Smooth muscle cell of the brain vasculature (primary cell): ENCODE results near the gene AKIRIN2.

Experiments
- DNase-seq: peaks from one replicate; pipeline ENCODE4 v3.0.0-alpha.2; 2012; ENCODE audit warnings: low read depth, low spot score

AKIRIN2 gene

DNA sequence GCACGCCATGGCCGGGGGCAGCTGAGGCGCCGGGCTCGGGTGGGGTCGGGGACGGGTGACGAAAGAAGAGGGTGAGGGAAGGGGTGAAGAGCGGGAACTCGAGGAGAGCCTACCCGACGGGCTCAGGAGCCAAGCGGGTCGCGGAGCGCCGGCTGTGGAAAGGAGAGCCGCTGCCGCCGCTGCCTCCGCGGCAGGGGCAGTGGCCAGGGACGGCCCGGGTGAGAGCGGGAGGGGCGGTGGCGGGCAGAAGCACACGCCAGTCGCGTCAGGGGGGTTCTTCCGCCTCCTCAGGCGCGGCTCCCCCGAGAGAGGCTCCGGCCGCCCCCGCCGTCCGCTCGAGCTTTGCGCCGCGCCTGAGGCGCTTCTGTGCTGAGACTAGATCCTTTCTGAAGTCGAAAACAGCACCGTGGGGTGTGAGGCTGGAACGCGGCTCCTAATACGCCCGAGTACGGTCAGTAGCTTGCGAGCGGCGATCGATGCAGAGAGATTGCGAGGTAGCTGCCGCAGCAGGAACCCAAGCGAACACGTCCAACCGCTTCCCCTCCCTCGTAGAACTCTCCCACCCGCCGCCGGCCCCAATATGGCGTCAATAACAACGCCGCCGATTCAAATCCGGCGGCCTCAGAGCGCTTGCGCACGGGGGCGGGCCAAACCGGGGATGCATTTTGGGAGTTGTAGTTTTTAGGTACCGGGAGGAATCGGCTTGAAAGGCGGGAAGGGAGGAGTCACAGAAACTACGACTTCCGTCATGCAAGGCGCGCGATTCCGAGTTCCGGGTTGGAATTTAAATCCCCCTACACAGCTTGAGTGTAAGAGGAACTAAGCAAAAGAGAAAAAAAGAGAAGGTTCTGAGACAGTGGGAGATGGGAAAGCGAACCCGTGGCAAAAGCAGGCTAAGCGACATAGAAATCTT lies at the start of gene AKIRIN2:
Gene AKIRIN2 (minus strand): TSS at position 558 of the 913 bp plus-strand sequence. CDS start 549 bp downstream, at position 9.
- DNase-seq: peak; percentile 99

GRCh38 chr6:87747646-87748045 lies 45.6 kb upstream of the AKIRIN2 start:
- no peak for DNase-seq

DNA sequence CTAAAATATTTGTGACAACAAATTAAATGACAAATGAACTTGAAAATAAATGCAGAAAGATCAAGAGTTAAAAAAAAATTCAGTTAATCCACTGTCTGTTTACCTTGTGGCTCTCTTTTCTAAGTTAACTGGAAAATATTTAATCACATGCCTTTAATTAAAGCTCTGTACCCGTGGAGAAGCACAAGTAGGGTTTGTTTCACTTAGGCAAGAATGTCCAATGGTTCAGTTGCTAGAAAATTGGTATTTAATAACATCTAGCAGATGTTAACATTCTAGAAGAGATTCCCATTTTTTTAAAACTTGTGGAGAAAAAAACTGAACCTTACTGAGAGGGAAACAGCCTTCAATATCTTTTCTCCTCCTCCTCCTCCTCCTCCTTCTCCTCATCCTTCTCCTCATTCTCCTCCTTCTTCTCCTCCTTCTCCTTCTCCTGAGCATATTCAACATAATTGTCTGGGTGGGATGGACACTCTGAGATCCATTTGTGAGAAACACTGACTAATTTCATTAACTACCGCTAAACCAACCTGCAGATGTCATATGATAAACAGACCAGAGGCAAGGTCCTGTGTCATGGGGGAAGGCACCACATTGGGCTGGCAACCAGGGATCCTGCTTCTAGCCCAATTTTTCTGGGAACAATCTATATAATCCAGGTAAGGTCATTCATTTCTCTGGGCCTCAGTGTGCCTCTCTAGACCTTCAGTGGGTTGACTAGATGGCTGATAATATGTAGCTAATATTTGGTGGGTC lies 44.1 kb upstream of the AKIRIN2 start:
- no peak for DNase-seq

- DNase-seq: no peak
Measured at GRCh38 chr6:87743454-87743853, 41.4 kb upstream of the AKIRIN2 start.

DNA sequence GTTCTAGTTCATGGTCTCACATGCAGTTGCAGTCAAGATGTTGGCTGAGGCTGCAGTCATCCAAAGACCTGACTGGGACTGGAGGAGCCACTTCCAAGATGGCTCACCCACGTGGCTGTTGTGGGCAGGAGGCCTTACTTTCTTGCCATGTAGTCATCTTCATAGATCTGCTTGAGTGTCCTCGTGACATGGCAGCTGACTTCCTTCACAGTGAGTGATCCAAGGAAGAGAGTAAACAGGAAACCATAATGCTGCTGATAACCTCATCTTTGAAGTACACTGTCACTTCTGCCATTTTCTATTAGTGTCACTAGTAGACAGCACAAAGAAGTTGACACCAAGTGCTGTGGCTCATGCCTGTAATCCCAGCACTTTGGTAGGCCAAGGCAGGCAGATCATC lies 40.1 kb upstream of the AKIRIN2 start:
- no peak for DNase-seq

DNA sequence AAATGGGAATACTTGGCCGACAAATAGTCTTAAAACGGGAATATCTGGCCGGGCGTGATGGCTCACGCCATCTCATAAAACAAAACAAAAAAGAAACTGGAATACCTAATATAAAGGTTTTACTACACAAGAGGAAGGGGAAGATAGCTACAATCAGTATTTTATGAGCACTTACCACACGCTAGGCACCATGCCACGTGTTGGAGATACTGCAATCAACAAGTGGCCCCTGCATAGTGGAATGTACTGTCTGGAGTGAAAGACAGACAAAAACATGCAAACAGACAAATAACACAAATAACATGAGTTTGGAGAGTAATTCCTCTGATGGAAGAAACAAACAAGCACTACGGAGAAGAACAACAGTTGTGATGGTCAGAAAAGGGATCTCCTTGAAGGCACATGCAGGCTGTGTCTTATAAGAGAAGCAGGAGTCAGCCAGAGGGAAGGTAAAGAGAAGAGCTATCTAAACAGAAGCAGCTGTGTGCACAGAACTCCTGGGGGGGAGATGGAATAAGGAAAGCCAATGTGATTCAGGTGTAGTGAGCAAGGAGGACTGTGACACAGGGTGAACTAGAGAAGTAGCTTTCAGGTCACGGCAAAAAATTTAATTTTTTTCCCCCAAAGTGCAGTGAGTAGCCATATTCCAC lies 39.1 kb upstream of the AKIRIN2 start:
- DNase-seq: no peak

GRCh38 chr6:87738744-87739143 lies 36.7 kb upstream of the AKIRIN2 start:
- DNase-seq: no peak

- DNase-seq: no peak
Measured at GRCh38 chr6:87738000-87738399, 36.0 kb upstream of the AKIRIN2 start.

DNA sequence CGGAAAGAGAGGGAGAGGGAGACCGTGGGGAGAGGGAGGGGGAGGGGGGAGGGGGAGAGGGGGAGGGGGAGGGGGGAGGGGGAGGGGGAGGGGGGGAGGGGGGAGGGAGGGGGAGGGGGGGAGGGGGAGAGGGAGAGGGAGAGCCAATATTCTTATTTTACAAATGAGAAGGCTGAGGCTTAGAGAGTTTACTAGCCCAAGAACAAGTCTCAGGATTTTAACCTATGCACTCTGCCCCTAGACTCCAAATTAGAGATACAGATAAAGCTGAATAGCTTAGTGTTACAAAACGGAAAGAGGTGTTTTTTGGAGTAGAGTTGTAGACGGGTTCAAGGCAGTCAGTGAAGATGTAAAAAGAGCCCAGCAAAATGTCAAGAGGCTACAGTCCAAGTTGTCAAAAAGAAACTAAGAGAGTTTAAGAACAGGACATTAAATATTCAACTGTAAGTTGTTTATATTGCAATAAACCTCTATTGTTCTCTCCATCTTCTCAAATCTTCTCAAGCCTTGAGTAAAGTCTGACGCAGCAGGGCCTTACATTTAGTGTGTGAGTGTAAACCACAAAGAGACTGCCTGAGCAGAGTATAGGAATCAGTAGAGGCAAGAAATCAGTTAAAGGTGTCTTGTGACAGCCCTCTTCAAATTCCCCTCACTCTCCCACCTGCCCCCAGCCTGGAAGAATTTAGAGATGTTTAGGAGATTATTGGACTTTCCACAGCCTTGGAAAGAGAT lies 34.9 kb upstream of the AKIRIN2 start:
- no peak for DNase-seq

GRCh38 chr6:87731818-87732661 lies 30.0 kb upstream of the AKIRIN2 start:
- DNase-seq: peak; percentile 74

- DNase-seq: no peak
Measured at GRCh38 chr6:87731080-87731479, 29.0 kb upstream of the AKIRIN2 start.

DNA sequence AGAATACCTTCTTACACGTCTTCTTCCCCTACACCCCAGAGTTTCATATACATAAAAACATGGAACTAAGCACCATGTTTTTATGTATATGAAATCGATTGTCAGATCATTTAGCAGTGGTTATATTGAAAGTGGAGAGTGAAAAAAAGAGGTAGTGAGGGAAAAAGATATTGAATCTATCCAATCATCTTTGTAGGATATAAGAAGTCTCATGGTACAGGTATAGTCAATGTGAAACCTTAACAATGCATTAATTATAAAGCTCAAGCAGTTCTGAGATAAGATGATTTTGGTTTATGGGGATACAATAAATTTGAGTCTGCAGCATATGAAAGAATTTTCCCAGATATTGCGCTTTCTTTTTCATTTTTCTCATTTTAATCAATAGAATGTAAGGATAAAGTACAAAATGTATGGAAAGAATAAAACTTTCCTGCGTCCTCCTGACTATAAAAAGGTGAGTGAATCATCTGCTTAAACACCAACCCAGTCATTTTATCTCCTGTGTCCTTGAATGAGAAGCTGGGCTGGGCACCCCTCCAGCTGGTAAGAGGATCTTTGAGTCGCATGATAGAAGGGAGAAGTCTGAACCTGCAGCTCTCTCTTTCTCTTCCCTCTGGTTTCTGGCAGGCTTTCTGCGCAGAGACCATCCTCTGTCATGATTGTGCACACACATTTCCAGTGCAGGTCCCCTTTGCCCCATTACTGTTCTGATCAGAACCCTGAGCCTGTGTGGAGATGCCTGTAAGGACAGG lies 28.1 kb upstream of the AKIRIN2 start:
- no peak for DNase-seq

DNA sequence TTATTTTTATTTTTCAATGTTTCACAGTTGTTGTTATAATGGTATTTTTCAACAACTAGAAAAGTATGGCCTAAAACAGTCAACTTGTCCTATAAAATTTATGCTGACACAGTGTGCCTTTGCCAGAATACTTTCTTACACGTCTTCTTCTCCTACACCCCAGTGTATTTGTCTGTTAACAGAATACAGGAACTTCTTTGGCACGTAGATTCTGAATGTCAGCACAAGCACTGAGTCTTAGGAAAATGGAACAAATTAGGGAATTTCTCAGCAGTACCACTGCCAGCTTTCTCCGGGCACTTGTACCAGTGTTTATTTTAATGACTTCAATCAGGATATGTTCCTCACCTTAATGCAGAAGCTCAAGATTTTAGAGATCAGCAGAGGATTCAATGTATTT lies 26.7 kb upstream of the AKIRIN2 start:
- DNase-seq: no peak

DNA sequence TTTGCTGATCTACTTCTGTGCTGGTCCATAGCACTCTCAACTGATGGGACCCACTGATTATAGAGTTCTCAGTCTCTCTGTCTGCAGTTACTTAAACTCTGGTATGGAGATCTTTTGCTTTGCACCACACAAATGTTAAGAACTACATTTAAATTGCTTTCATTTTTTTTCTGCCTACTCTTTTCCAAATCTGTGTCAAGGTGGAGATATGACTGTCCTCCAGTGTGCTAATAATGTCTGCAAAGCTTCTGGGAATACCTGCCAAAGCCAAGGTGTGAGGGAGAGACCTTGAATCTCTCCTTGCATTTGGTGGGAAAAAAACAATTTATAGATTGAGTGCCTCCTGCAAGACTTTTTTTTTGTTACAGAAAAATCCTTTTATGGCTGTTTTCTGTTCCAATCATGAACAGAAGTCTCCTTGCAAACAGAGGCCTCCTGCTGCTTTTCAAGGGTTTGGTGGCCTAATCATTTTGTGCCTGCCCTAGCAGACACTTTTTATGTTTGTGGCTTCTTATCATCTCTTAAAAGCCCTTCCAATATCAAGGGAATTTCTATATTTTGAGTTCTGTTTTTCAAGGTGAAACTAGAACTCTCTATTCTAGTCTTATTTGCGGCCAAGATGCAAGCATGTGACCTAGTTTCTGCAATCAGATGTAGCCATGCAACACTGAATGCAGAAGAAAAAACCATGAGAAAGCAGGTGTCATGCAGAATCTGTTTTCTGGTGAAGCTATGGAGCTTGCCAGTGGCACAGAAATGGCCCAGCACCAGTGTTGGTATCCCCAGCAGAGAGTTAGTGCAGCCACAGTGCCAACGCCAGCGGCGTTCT lies 23.2 kb upstream of the AKIRIN2 start:
- no peak for DNase-seq

DNA sequence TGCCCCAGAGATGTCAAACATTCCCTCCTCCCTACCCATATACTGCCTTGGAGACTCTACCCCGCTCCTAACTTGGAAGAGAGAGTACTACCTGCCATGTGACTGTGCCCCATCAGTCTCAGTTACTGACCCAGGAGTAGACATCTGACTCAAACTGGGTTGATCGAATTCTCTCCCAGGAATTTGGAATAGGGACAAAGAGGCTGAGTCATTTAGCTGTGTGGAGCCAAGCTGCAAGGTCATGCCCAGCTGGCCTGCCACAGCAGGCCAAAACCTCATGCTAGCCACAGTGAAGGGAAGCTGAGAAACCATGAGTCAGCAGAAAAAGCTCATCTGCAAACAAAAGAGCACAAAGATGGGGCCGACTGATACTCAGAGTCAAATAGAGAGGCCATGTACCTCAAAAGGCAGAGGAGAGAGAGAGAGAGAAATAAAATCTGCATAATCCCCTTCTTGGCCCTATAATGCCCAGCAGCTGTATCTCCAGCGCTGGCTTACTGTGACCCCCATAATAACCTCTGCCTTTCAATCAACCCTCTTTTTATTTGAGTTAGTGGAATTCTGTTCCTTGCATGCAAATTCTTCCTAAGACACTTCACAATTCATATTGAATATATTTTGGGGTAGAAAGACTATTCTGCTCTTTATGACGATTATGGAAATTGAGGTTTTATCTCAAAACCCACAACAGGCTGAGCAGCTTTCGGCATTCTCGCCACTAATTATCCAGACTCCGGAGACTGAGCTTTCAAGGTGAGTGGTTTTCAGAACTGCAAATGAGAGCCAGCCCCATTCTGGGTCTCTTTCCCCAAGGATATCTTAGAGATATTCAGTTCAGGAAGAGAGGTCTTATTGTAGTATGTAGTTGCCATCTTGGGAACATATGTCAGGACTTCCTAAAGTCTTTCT lies 21.4 kb upstream of the AKIRIN2 start:
- peak; percentile 89 for DNase-seq

GRCh38 chr6:87722540-87723169 lies 20.6 kb upstream of the AKIRIN2 start:
- DNase-seq: no peak

DNA sequence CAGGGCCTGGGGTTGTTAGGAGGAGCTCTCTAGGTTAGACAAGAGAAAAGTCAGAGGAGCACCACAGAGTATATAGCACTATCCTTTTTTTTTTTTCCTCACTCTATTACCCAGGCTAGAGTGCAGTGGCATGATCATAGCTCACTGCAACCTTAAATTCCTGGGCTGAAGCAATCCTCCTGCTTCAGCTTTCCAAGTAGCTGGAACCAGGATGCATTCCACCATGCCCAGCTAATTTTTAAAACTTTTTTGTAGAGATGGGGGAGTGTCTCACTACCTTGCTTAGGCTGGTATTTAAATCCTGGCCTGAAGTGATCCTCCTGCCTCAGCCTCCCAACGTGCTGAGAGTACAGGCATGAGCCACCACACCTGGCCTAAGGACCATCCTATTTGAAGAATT lies 19.3 kb upstream of the AKIRIN2 start:
- no peak for DNase-seq
